GM19467 (cell line): ENCODE results near the gene CREB3.

Experiments
- ATAC-seq: cut with Tn5 transposase; IDR thresholded peaks from one replicate; pipeline ENCODE4 v1.9.1; 2021; ENCODE audit warnings: mild to moderate bottlenecking, moderate library complexity; ENCODE audit not compliant: unreplicated experiment

CREB3 gene, protein sequence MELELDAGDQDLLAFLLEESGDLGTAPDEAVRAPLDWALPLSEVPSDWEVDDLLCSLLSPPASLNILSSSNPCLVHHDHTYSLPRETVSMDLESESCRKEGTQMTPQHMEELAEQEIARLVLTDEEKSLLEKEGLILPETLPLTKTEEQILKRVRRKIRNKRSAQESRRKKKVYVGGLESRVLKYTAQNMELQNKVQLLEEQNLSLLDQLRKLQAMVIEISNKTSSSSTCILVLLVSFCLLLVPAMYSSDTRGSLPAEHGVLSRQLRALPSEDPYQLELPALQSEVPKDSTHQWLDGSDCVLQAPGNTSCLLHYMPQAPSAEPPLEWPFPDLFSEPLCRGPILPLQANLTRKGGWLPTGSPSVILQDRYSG

DNA sequence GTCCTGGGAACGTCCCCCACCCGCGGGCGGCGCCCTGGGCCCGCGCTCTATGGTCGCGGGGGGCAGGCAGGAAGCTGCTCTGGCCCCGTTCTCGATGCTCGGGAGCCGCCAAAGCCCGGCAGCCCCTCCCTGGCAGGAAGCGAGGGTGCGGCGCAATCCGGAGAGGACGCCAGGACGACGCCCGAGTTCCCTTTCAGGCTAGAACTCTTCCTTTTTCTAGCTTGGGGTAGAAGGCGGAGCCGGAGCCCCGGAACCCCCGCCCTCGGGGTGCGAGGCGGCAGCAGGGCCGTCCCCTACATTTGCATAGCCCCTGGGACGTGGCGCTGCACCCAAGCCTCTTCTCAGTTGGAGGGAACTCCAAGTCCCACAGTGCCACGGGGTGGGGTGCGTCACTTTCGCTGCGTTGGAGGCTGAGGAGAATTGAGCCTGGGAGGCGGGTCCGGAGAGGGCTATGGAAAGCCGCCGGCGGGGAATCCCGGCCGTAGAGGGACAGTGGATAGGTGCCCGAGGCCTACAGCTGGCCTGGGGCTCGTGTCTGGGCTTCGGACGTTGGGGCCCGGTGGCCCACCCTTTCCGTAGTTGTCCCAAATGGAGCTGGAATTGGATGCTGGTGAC is at the start of gene CREB3, which contains the start of gene TLN1:
Gene CREB3 (plus strand): TSS at position 482 of the 615 bp plus-strand sequence. CDS start 107 bp downstream, at position 589.
Gene TLN1 (minus strand): TSS at position 11 of the 615 bp plus-strand sequence. CDS start 6,501 bp downstream, outside the sequence.
- ATAC-seq = peak; percentile 78

DNA sequence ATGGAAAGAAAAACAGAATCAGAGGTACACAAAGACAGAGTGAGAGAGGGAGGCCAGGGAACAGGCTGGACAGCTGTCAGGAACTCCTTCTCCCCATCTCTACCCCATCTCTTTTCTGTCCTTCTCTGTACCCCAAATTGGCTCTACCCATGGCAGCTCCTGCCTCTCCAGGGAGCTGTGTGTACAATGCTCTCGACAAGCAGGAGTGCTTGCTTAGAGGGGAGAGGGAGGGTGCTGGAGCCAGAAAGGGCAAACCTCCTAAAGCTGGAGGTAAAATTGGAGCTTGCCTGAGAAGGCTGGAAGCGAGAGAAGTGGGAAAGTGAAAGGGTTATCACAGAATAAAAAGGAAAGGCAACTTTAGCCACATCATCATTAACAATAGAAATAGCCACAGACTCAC is 49.1 kb upstream of the CREB3 start:
- ATAC-seq = no peak

DNA sequence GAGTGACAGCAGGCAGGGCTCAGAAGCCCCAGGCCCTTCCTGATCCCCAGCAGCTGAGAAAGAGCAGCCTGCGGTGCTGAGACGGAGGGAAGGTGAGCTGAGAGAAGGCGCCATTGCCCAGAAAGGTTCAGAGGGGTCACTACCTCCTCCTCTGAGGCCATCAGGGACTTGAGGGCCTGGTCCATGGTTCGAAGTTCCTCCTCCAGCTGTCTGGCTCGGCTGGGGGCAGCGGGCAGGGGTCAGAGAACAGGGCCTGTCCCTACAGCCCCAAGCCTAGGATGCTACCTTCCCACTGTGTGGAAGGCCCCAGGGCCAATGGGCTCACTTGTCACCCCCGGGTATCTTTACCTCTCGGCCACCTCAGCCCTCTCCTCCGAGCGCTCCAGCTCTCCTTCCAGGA is 47.5 kb upstream of the CREB3 start:
- no peak for ATAC-seq

DNA sequence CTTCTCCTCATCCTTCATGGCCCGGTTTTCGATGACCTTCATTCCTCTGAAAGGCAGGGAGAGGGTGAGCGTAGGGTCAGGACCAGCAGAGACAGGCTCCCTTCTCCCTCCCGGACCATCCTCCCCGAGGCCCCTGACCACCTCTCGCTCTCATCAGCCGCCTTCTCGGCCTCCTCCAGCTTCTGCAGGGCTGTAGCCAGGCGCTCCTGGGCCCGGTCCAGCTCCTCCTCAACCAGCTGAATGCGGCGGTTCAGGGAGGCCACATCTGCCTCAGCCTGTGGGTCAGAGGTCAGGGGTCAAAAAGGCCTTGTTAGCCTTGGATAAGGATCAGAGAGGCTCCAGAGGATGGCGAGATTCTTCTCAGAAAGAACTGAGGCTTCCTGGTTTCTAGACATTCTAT is 47.0 kb upstream of the CREB3 start:
- no peak for ATAC-seq

GRCh38 chr9:35686222-35687203 is 46.0 kb upstream of the CREB3 start:
- no peak for ATAC-seq

GRCh38 chr9:35687306-35687705 is 45.2 kb upstream of the CREB3 start:
- no peak for ATAC-seq

DNA sequence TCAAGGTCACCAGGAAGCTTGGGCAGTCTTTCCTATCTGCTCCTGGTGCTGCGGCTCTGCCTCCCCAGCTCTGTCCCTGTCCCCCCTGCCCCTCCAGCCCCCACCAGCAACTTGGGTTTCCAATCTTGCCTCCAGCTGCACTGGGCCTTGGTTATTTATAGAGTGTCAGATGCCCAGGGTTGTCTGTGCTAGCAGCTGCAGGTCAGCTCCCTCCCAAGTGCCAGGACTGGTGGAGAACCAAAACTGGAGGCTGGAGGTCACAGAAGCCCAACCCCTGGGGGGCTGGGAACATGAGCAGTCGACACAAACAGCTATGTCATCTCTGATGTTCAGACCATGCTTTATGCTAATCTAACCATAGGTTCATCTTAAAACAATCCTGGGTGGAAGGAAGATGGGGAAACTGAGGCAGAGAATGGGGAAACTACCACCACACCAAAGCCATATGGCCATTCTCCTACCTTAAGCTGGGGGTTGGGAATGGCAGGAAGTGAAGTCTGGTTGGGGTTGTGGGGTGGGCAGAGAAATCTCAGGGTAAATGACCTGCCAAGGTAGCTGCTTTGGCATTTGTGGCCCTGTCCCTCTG is 44.4 kb upstream of the CREB3 start:
- ATAC-seq = no peak

GRCh38 chr9:35688558-35689541 is 43.6 kb upstream of the CREB3 start:
- ATAC-seq = no peak

- ATAC-seq = no peak
Observed at GRCh38 chr9:35689542-35690293, 42.7 kb upstream of the CREB3 start, which contains the start of gene TPM2. TPM2 (minus strand) TSS chr9:35689925; CDS start chr9:35689817, 108 bp downstream.

DNA sequence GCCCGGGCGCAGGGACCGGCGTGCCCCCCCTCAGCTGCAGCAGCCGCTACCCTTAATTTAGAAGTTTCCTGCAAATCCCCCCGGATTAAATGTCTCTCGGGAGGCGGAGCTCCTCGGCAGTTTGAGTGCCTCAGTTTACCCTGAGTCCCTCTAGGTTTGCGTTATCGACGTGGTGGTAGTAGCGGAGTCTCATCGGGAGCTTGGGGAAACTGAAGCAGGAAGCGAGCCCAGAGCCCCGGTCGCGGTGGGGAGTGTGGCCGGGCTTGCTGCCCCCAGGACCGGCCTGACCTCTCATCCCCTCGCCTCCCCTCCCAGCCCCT is 42.2 kb upstream of the CREB3 start:
- no peak for ATAC-seq

DNA sequence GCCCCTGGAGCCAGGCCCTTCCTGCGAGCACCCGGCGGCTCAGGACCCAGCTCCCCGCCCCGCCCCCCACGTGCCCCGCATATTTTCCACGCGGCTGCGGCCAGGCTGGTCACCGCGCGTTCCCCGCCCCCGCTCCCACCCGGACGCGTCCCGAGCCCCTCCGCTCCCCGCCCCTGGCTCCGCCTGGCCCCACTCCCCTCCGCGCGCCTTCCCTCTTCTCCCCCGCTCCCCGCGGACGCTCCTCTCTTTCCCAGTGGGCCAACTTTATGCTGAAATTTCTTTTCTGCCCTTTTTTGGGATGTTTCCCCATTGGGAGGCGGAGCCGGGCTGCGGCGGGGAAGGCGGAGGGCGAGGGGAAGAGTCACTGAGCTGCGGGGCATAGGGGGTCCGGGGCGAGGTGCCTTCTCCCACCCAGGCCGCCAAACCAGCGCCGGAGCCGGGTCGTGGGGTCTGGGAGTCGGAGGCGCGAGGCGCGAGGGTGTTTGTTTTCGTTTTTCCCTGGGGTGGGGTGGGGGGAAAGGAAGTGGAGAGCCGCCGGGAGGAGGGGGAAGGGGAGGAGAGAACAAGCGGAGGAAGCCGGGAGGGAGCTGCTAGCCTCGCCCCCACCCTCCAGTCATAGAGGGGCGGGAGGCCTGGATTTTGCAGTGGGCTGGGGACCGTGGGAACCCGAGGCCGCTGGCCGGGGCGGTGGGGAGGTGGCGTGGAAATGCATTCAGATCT is 41.7 kb upstream of the CREB3 start:
- ATAC-seq = no peak

- no peak for ATAC-seq
Observed at GRCh38 chr9:35691334-35691650, 41.2 kb upstream of the CREB3 start.

- ATAC-seq = no peak
Observed at GRCh38 chr9:35691757-35692301, 40.6 kb upstream of the CREB3 start.

DNA sequence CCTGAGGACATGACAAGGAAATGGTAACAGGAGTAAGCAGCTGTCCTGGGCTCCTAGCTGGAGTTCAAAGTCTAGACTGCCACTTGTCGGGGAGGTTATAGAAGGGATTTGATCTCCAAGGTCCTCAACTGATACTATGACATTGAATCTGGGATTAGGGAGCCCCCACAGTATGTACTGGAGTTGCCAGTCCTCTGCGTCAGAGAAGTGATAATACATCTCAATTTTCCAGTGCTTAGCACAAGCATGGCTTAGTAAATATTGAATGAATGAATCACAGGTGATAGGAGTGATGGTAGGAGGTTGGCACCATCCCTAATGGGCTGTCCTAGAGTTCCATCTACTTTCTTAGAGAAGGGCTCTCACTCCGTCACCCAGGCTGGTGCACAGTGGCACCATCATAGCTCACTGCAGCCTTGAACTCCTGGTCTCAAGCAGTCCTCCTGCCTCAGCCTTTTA is 36.5 kb upstream of the CREB3 start:
- ATAC-seq = no peak

GRCh38 chr9:35696520-35697215 is 35.8 kb upstream of the CREB3 start:
- no peak for ATAC-seq

GRCh38 chr9:35697486-35697885 is 35.0 kb upstream of the CREB3 start:
- ATAC-seq = no peak

- ATAC-seq = no peak
Observed at GRCh38 chr9:35698231-35698630, 34.2 kb upstream of the CREB3 start.
